SU-DHL-6 (cell line): Measurements from ENCODE around the gene CD99L2.

Experiments used
- H2AFZ ChIP-seq: fragments of 200-600 bp; sonication (generic); 2 replicates; pipeline ENCODE4 v1.6.1; 2014; ENCODE audit warnings: low read depth, mild to moderate bottlenecking, moderate library complexity, mixed read lengths, antibody characterized with exemption, low read length; ENCODE audit not compliant: severe bottlenecking
- H3F3A ChIP-seq: fragments of 200-600 bp; shearing (Covaris generic); 2 replicates; pipeline ENCODE4 v1.6.0; 2016; ENCODE audit warnings: antibody characterized with exemption, mild to moderate bottlenecking; ENCODE audit not compliant: insufficient read depth
- H3K27ac ChIP-seq: fragments of 200-600 bp; sonication (generic); 2 replicates; pipeline ENCODE4 v1.5.1; 2016; ENCODE audit warnings: low read depth, mild to moderate bottlenecking, low read length, moderate library complexity, mixed read lengths
- H3K27me3 ChIP-seq: fragments of 200-600 bp; sonication (generic), shearing (Covaris generic); 2 replicates; pipeline ENCODE4 v1.6.0; 2014; ENCODE audit warnings: mild to moderate bottlenecking, low read length
- H3K36me3 ChIP-seq: fragments of 200-600 bp; sonication (generic); 2 replicates; pipeline ENCODE4 v1.6.1; 2014; ENCODE audit warnings: mild to moderate bottlenecking, low read length, mixed read lengths
- H3K4me2 ChIP-seq: fragments of 300-600, 200-600 bp; shearing (Covaris generic), sonication (generic); 2 replicates; pipeline ENCODE4 v1.6.0; 2014; ENCODE audit warnings: low read length, low read depth, mild to moderate bottlenecking; ENCODE audit not compliant: poor library complexity, severe bottlenecking
- H3K4me3 ChIP-seq: fragments of 200-600 bp; sonication (generic); 2 replicates; pipeline ENCODE4 v1.5.1; 2014; ENCODE audit warnings: antibody characterized with exemption, low read length, mild to moderate bottlenecking, mixed read lengths; ENCODE audit not compliant: insufficient read depth, poor library complexity, severe bottlenecking
- H3K79me2 ChIP-seq: fragments of 200-600 bp; sonication (generic); 2 replicates; pipeline ENCODE4 v1.6.1; 2014; ENCODE audit warnings: mild to moderate bottlenecking, low read length, moderate library complexity; ENCODE audit not compliant: insufficient read depth
- H3K9ac ChIP-seq: fragments of 200-600 bp; sonication (generic); 2 replicates; pipeline ENCODE4 v1.7.0; 2014; ENCODE audit warnings: mild to moderate bottlenecking, low read length
- H3K9me2 ChIP-seq: fragments of 200-600 bp; sonication (generic); replicated peaks from 2 replicates; pipeline ENCODE4 v1.6.1; 2014; ENCODE audit warnings: low read length; ENCODE audit not compliant: insufficient read depth
- H3K9me3 ChIP-seq: fragments of 200-600 bp; sonication (generic); 2 replicates; pipeline ENCODE4 v1.6.1; 2014; ENCODE audit warnings: low read length, mixed read lengths; ENCODE audit not compliant: insufficient read depth
- H4K20me1 ChIP-seq: fragments of 200-600 bp; sonication (generic); 2 replicates; pipeline ENCODE4 v1.6.1; 2014; ENCODE audit warnings: low read depth, mild to moderate bottlenecking, antibody characterized with exemption, low read length, moderate library complexity, mixed read lengths
- EZH2phosphoT487 ChIP-seq: fragments of 200-600 bp; sonication (generic), shearing (Covaris generic); conservative IDR thresholded peaks from 2 replicates; pipeline ENCODE4 v1.6.1; 2018; ENCODE audit warnings: mild to moderate bottlenecking, antibody characterized with exemption, low read length, moderate library complexity, mixed read lengths
- TF ChIP-seq, protein P1 (sequence below): fragments of 200-600 bp; sonication (generic); IDR thresholded peaks from one replicate; pipeline ENCODE4 v1.5.1; 2017; ENCODE audit warnings: antibody characterized with exemption, mild to moderate bottlenecking, low read length, moderate library complexity; ENCODE audit not compliant: insufficient read depth, poor library complexity, severe bottlenecking

Gene CD99L2

DNA sequence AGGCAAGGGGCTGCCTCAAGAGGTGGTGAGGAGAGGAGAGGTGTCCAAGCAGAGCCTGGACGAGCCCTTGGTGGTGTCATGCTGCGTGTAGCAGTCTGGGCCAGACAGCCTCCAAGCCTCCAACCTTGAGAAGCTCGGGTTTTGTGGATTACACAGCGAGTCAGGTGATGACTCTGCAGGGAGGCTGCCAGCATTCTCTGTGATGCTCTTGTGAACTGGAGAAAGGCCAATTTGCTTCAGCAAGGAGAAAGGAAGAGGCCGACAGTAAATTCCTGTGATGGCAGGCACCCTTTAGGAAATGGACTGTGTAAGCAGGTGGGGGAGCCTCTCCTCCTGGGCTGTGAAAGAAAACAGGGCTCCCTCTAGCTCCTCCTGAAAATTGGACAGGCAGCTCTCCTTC lies 36.0 kb upstream of the CD99L2 start:
- TF ChIP-seq EZH2phosphoT487, result no peak
- TF ChIP-seq, protein P1, sequence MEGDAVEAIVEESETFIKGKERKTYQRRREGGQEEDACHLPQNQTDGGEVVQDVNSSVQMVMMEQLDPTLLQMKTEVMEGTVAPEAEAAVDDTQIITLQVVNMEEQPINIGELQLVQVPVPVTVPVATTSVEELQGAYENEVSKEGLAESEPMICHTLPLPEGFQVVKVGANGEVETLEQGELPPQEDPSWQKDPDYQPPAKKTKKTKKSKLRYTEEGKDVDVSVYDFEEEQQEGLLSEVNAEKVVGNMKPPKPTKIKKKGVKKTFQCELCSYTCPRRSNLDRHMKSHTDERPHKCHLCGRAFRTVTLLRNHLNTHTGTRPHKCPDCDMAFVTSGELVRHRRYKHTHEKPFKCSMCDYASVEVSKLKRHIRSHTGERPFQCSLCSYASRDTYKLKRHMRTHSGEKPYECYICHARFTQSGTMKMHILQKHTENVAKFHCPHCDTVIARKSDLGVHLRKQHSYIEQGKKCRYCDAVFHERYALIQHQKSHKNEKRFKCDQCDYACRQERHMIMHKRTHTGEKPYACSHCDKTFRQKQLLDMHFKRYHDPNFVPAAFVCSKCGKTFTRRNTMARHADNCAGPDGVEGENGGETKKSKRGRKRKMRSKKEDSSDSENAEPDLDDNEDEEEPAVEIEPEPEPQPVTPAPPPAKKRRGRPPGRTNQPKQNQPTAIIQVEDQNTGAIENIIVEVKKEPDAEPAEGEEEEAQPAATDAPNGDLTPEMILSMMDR, result no peak
- no peaks in the 10 kb centered on the region for H3F3A ChIP-seq
- no peak overlapping the region for H3K4me3 ChIP-seq
- H3K4me2 ChIP-seq, result no peak overlapping the region
- no peaks in the 10 kb centered on the region for H3K36me3 ChIP-seq
- H3K9me2 ChIP-seq, result no peaks in the 10 kb centered on the region
- H4K20me1 ChIP-seq, result no peaks in the 10 kb centered on the region
- no peaks in the 10 kb centered on the region for H3K9me3 ChIP-seq
- H2AFZ ChIP-seq, result no peak overlapping the region
- no peaks in the 10 kb centered on the region for H3K79me2 ChIP-seq
- no peak overlapping the region for H3K9ac ChIP-seq
- H3K27me3 ChIP-seq, result no peaks in the 10 kb centered on the region
- no peak overlapping the region for H3K27ac ChIP-seq

DNA sequence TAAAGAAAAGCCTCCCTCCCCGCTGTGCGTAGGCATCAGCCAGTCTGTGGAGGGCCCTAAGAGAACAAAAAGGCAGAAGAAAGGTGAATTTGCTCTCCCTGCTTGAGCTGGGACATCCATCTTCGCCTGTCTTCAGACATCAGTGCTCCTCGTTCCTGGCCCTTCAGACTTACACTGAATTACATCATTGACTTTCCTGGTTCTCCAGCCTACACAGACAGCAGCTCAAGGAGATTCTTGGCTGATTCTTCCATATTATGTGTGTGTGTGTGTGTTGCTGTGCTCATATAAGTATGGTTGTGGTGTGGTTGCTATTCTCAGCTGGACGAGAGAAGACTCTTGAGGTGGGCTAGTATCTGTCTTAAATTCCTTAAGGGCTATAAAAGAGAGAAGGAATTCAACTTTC lies 35.5 kb upstream of the CD99L2 start:
- Histone ChIP-seq H3K9me2 (no peaks in the 10 kb centered on the region), H4K20me1 (no peaks in the 10 kb centered on the region), H3K79me2 (no peaks in the 10 kb centered on the region), H3K9ac (no peak overlapping the region), H3K27me3 (no peaks in the 10 kb centered on the region), H3K36me3 (no peaks in the 10 kb centered on the region), H2AFZ (no peak overlapping the region), H3K4me3 (no peak overlapping the region), H3K4me2 (no peak overlapping the region), H3K9me3 (no peaks in the 10 kb centered on the region), H3F3A (no peaks in the 10 kb centered on the region), H3K27ac (no peak overlapping the region)
- no peak for TF ChIP-seq EZH2phosphoT487
- TF ChIP-seq, protein P1, result no peak

DNA sequence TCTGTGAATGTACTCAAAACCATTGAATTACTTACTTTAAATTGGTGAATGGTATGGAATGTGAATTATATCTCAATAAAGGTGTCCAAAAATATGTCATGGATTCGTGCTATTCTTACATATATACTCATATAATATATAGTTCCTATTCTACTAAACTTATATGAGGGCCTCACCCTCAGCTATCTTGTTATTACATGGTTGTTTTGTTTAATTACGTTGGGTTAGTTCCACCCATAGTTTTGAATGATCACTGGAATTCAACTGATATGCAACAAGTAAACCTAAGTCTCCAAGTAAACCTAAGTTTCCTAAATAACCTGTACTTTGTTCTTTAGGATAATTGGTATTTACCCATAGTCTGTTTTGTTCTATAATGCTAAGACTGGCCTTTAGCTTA lies 30.6 kb upstream of the CD99L2 start:
- no peaks in the 10 kb centered on the region for H3K27me3 ChIP-seq
- no peak overlapping the region for H3K9ac ChIP-seq
- H3K27ac ChIP-seq, result no peak overlapping the region
- no peak overlapping the region for H2AFZ ChIP-seq
- no peaks in the 10 kb centered on the region for H4K20me1 ChIP-seq
- H3K36me3 ChIP-seq, result no peaks in the 10 kb centered on the region
- no peaks in the 10 kb centered on the region for H3F3A ChIP-seq
- no peaks in the 10 kb centered on the region for H3K9me3 ChIP-seq
- no peaks in the 10 kb centered on the region for H3K79me2 ChIP-seq
- H3K9me2 ChIP-seq, result no peaks in the 10 kb centered on the region
- H3K4me3 ChIP-seq, result no peak overlapping the region
- TF ChIP-seq EZH2phosphoT487, result no peak
- TF ChIP-seq, protein P1, result no peak
- no peak overlapping the region for H3K4me2 ChIP-seq

DNA sequence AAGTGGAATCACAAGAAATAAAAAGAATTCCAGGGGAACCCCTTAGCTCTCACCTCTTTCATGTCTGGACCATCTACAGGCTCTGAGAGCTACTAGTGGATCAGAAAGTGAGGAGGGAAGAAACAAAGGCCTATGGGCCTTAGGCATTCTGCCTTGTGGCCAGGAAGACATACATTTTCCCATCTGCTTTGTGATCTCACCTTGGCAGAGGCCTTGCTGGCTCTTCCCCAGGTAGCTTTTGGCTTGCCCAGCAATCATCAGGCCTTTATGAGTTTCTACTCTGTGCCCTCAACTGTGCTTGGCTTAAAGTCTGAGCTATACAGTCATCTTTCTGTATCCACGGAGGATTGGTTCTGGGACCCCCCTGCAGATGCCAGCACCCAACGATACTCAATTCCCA lies 28.3 kb upstream of the CD99L2 start:
- H2AFZ ChIP-seq, result no peak overlapping the region
- H3K79me2 ChIP-seq, result no peaks in the 10 kb centered on the region
- H3F3A ChIP-seq, result no peaks in the 10 kb centered on the region
- H3K4me3 ChIP-seq, result no peak overlapping the region
- no peak for TF ChIP-seq EZH2phosphoT487
- TF ChIP-seq, protein P1, result no peak
- no peak overlapping the region for H3K27ac ChIP-seq
- H4K20me1 ChIP-seq, result no peaks in the 10 kb centered on the region
- no peaks in the 10 kb centered on the region for H3K9me2 ChIP-seq
- H3K27me3 ChIP-seq, result no peaks in the 10 kb centered on the region
- no peaks in the 10 kb centered on the region for H3K36me3 ChIP-seq
- H3K9me3 ChIP-seq, result no peaks in the 10 kb centered on the region
- no peak overlapping the region for H3K9ac ChIP-seq
- no peak overlapping the region for H3K4me2 ChIP-seq
